Ishikawa (cell line): Measurements from ENCODE around the gene SPAG6.

Source experiments
- CREB1 ChIP-seq: IDR thresholded peaks from 2 replicates; pipeline ENCODE4 v1.6.1; 2012; ENCODE audit warnings: low read depth
- EP300 ChIP-seq: IDR thresholded peaks from 2 replicates; pipeline ENCODE4 v1.6.1; 2012; ENCODE audit warnings: borderline replicate concordance
- MAX ChIP-seq: IDR thresholded peaks from 2 replicates; pipeline ENCODE4 v1.6.1; 2012
- RAD21 ChIP-seq: IDR thresholded peaks from 2 replicates; pipeline ENCODE4 v1.6.1; 2012; ENCODE audit warnings: low read depth
- REST ChIP-seq: IDR thresholded peaks from 2 replicates; pipeline ENCODE4 v1.6.1; 2012; ENCODE audit warnings: low read depth, mild to moderate bottlenecking
- TAF1 ChIP-seq: IDR thresholded peaks from 2 replicates; pipeline ENCODE4 v1.6.1; 2012; ENCODE audit warnings: low read depth, mild to moderate bottlenecking
- YY1 ChIP-seq: IDR thresholded peaks from 2 replicates; pipeline ENCODE4 v1.6.1; 2012; ENCODE audit warnings: low read depth

GRCh38 chr10:22464966-22465629 is 119.8 kb downstream of the SPAG6 start:
- TF ChIP-seq YY1 (no peak), RAD21 (no peak), EP300 (no peak), TAF1 (no peak), MAX (no peak), CREB1 (no peak), REST (no peak)
